IPS-18a (cell line): Measurements from ENCODE around the gene SUFU.

ENCODE experiments used
- H3K27ac ChIP-seq: one replicate; pipeline ENCODE4 v1.5.1; 2013; ENCODE audit warnings: low read length
- H3K27me3 ChIP-seq: one replicate; pipeline ENCODE4 v1.6.1; 2013; ENCODE audit warnings: mild to moderate bottlenecking, low read length; ENCODE audit not compliant: control insufficient read depth, insufficient read depth
- H3K36me3 ChIP-seq: one replicate; pipeline ENCODE4 v1.6.1; 2013; ENCODE audit warnings: low read depth, low read length; ENCODE audit not compliant: control insufficient read depth
- H3K4me1 ChIP-seq: one replicate; pipeline ENCODE4 v1.6.1; 2013; ENCODE audit warnings: low read depth, low read length; ENCODE audit not compliant: control insufficient read depth
- H3K4me3 ChIP-seq: one replicate; pipeline ENCODE4 v1.5.1; 2013; ENCODE audit warnings: low read length
- H3K9ac ChIP-seq: one replicate; pipeline ENCODE4 v1.6.1; 2013; ENCODE audit warnings: mild to moderate bottlenecking, low read length, moderate library complexity
- H3K9me3 ChIP-seq: one replicate; pipeline ENCODE4 v1.6.1; 2013; ENCODE audit warnings: low read depth, low read length; ENCODE audit not compliant: control insufficient read depth

The SUFU gene

GRCh38 chr10:102588875-102589274 is 85.1 kb downstream of the SUFU start:
- no peaks in the 10 kb centered on the region for H3K27me3 ChIP-seq
- no peaks in the 10 kb centered on the region for H3K9me3 ChIP-seq
- H3K4me1 ChIP-seq, result no peaks in the 10 kb centered on the region
- H3K36me3 ChIP-seq, result no peaks in the 10 kb centered on the region
- no peak overlapping the region for H3K9ac ChIP-seq
- H3K27ac ChIP-seq, result no peak overlapping the region
- H3K4me3 ChIP-seq, result no peak overlapping the region

GRCh38 chr10:102593074-102593803 is 89.5 kb downstream of the SUFU start:
- Histone ChIP-seq H3K4me1 (peaks cover 7% of the 10 kb centered on the region), H3K9ac (no peak overlapping the region), H3K27me3 (no peaks in the 10 kb centered on the region), H3K36me3 (no peaks in the 10 kb centered on the region), H3K9me3 (no peaks in the 10 kb centered on the region), H3K4me3 (no peak overlapping the region), H3K27ac (no peak overlapping the region)

DNA sequence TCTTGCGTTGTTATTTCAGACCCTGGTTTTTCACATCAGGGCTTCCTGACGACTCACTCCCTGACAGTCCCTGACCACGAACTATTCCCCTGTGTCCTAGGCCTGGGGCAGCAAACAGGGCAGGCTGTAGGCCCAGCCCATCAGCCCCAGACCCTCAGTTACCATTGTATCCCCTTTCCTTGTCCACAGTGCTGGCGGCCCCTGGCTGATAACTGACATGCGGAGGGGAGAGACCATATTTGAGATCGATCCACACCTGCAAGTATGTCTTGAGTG is 90.0 kb downstream of the SUFU start:
- peaks cover 7% of the 10 kb centered on the region for H3K4me1 ChIP-seq
- no peaks in the 10 kb centered on the region for H3K36me3 ChIP-seq
- H3K27me3 ChIP-seq, result no peaks in the 10 kb centered on the region
- H3K9ac ChIP-seq, result no peak overlapping the region
- H3K4me3 ChIP-seq, result no peak overlapping the region
- H3K27ac ChIP-seq, result no peak overlapping the region
- H3K9me3 ChIP-seq, result no peaks in the 10 kb centered on the region

- no peak overlapping the region for H3K27ac ChIP-seq
- no peak overlapping the region for H3K9ac ChIP-seq
- peaks cover 7% of the 10 kb centered on the region for H3K4me1 ChIP-seq
- H3K27me3 ChIP-seq, result no peaks in the 10 kb centered on the region
- H3K36me3 ChIP-seq, result no peaks in the 10 kb centered on the region
- H3K9me3 ChIP-seq, result no peaks in the 10 kb centered on the region
- no peak overlapping the region for H3K4me3 ChIP-seq
These were observed 91.5 kb downstream of the SUFU start for GRCh38 chr10:102595293-102595692.

GRCh38 chr10:102595897-102596296 is 92.1 kb downstream of the SUFU start:
- peak overlapping the region; percentile 5 for H3K27ac ChIP-seq
- H3K9ac ChIP-seq, result no peak overlapping the region
- no peak overlapping the region for H3K4me3 ChIP-seq
- H3K9me3 ChIP-seq, result no peaks in the 10 kb centered on the region
- H3K36me3 ChIP-seq, result no peaks in the 10 kb centered on the region
- H3K4me1 ChIP-seq, result peaks cover 7% of the 10 kb centered on the region
- no peaks in the 10 kb centered on the region for H3K27me3 ChIP-seq

DNA sequence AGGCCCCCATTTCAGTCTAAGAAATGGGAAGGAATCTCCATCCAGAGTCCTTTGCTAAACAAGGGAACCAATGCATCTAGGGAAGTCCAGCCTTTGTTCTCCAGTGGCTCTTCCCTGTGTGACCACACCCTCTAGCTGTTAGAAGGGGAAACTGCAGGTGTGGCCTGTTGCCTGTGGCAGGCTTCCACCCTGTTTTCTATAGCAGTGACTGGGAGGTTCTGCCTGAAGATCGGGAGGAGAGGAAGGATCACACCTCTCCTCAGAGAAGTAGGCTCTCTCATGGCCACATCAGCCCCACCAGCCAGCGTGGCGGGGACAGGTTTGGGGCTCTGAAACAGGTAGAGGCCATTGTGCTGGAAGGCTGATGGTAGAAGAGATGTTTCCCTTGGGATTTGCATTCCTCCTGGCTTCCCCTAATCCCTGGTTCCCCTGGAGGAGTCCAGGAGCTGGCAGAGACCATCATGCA is 92.8 kb downstream of the SUFU start:
- H3K27ac ChIP-seq, result peak overlapping the region; percentile 5

DNA sequence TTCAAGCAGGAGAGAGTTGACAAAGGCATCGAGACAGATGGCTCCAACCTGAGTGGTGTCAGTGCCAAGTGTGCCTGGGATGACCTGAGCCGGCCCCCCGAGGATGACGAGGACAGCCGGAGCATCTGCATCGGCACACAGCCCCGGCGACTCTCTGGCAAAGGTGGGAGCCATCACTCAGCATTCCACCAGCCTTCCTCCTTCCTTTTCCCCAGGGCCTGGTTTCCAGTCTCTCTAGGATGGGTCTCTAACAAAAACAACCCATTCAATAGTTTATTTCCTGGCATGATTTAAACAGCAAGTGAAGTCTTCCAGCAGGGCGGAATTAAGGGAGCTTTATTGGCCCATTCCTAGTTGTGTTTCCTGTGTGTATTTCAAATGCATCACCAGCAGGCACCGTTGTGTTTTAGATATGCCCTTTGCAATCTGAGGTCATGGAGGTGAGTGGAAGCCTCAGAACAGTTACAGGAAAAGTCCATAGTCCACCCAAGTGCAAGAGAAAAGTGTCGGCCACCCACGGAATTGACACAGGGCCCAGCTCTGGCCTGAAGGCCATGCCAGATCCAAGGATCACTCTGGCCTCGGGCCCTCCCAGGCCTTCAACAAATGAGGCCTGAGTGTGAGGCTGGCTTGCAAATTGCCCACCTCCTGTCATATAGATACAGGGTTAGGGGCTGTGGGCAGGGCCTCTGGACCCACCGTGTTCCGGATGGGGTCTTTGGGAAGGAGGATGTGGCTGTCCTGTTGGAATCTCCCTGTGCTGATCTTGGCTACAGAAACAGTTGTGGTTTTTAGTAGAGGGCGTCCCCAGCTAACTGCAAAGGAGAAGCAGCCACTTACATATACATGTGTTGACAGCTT is 93.6 kb downstream of the SUFU start:
- Histone ChIP-seq H3K9ac (no peak overlapping the region), H3K27me3 (no peaks in the 10 kb centered on the region), H3K4me1 (peaks cover 7% of the 10 kb centered on the region), H3K9me3 (no peaks in the 10 kb centered on the region), H3K36me3 (no peaks in the 10 kb centered on the region), H3K4me3 (no peak overlapping the region), H3K27ac (no peak overlapping the region)

More for the DNA sequence above, 92.8 kb downstream of the SUFU start:
- Histone ChIP-seq H3K36me3 (no peaks in the 10 kb centered on the region), H3K9ac (no peak overlapping the region), H3K9me3 (no peaks in the 10 kb centered on the region), H3K27me3 (no peaks in the 10 kb centered on the region), H3K4me3 (no peak overlapping the region), H3K4me1 (peaks cover 7% of the 10 kb centered on the region)

DNA sequence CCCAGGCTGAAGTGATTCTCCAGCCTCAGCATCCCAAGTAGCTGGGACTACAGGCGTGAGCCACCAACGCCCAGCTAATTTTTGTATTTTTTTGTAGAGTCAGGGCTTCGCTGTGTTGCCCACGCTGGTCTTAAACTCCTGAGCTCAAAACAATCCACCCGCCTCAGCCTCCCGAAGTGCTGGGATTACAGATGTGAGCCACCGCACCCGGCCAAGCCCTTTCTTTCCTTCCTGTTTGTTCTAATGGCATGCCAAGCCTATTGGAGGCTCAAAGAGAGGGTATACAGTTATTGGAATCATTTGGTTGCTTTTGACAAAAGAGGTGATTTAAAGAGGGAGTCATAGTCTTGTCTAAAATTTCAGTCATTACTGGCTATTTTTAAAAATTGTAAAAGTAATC is 94.5 kb downstream of the SUFU start:
- H3K4me1 ChIP-seq, result peaks cover 7% of the 10 kb centered on the region
- no peaks in the 10 kb centered on the region for H3K36me3 ChIP-seq
- H3K4me3 ChIP-seq, result no peak overlapping the region

GRCh38 chr10:102599565-102600327 is 96.0 kb downstream of the SUFU start:
- no peaks in the 10 kb centered on the region for H3K36me3 ChIP-seq
- H3K9me3 ChIP-seq, result no peaks in the 10 kb centered on the region
- H3K4me1 ChIP-seq, result peaks cover 7% of the 10 kb centered on the region
- H3K27ac ChIP-seq, result no peak overlapping the region
- H3K4me3 ChIP-seq, result no peak overlapping the region
- no peaks in the 10 kb centered on the region for H3K27me3 ChIP-seq
- H3K9ac ChIP-seq, result no peak overlapping the region

More for the DNA sequence above, 94.5 kb downstream of the SUFU start:
- Histone ChIP-seq H3K27me3 (no peaks in the 10 kb centered on the region), H3K9me3 (no peaks in the 10 kb centered on the region), H3K27ac (no peak overlapping the region), H3K9ac (no peak overlapping the region)

GRCh38 chr10:102600816-102601215 is 97.0 kb downstream of the SUFU start:
- Histone ChIP-seq H3K9me3 (no peaks in the 10 kb centered on the region), H3K36me3 (no peaks in the 10 kb centered on the region), H3K9ac (no peak overlapping the region), H3K4me1 (peaks cover 6% of the 10 kb centered on the region), H3K27me3 (no peaks in the 10 kb centered on the region), H3K27ac (no peak overlapping the region), H3K4me3 (no peak overlapping the region)

DNA sequence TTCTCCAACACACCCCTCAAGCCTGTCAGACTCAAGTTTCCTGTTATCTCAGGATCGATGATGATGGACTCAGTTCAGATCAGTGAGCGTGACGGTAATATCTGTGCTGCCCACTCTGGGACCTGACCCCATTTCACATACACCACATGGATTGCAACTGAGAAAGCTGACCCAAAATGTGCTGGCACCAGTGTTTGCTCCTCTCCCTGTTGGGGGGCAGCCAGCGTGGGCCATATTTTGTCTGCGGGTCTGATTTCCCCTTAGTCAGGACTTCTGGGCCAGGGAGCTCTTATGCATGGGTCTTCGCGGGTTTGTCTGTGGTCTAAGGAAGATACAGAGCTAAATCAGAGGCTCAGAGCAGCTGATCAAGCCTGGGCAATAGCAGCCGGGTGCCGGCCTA is 97.9 kb downstream of the SUFU start:
- H3K27me3 ChIP-seq, result no peaks in the 10 kb centered on the region
- no peaks in the 10 kb centered on the region for H3K9me3 ChIP-seq
- H3K9ac ChIP-seq, result no peak overlapping the region
- no peak overlapping the region for H3K27ac ChIP-seq
- H3K36me3 ChIP-seq, result no peaks in the 10 kb centered on the region
- no peaks in the 10 kb centered on the region for H3K4me1 ChIP-seq
- H3K4me3 ChIP-seq, result no peak overlapping the region
